Endodermal cell (in vitro differentiated cells): ENCODE measurements around the gene PDGFRB. TPM values are rescaled to one million over a fixed set of nuclear protein-coding genes. Genes with fewer than 3 reads are reported as not detected.

ENCODE experiments used
- DNase-seq: peaks from one replicate; pipeline ENCODE4 v3.0.0-alpha.2; 2017
- H3K27ac ChIP-seq: 2 replicates; pipeline ENCODE4 v1.5.1; 2013; ENCODE audit warnings: mild to moderate bottlenecking, low read depth, low read length, moderate library complexity
- H3K27me3 ChIP-seq: 2 replicates; pipeline ENCODE4 v1.6.1; 2013; ENCODE audit warnings: mild to moderate bottlenecking, low read length, moderate library complexity; ENCODE audit not compliant: insufficient read depth, control insufficient read depth, poor library complexity, severe bottlenecking
- H3K36me3 ChIP-seq: 2 replicates; pipeline ENCODE4 v1.7.0; 2013; ENCODE audit warnings: mild to moderate bottlenecking, low read length, moderate library complexity; ENCODE audit not compliant: control insufficient read depth, insufficient read depth
- H3K4me1 ChIP-seq: one replicate; pipeline ENCODE4 v1.7.0; 2013; ENCODE audit warnings: low read length; ENCODE audit not compliant: control insufficient read depth, insufficient read depth
- H3K4me3 ChIP-seq: 2 replicates; pipeline ENCODE4 v1.5.1; 2013; ENCODE audit warnings: mild to moderate bottlenecking, low read length, moderate library complexity
- H3K9ac ChIP-seq: 2 replicates; pipeline ENCODE4 v1.6.1; 2013; ENCODE audit warnings: mild to moderate bottlenecking, low read length, moderate library complexity; ENCODE audit not compliant: poor library complexity, severe bottlenecking; ENCODE audit errors: extremely low read depth
- H3K9me3 ChIP-seq: 2 replicates; pipeline ENCODE4 v1.6.1; 2013; ENCODE audit warnings: mild to moderate bottlenecking, low read length, moderate library complexity; ENCODE audit not compliant: control insufficient read depth
- H3K27ac Mint-ChIP-seq: 2 replicates; pipeline ENCODE4 v1.8.0; 2020; ENCODE audit warnings: mixed read lengths
- H3K27me3 Mint-ChIP-seq: 2 replicates; pipeline ENCODE4 v1.8.0; 2021; ENCODE audit warnings: mild to moderate bottlenecking, mixed read lengths; ENCODE audit not compliant: insufficient read depth
- H3K36me3 Mint-ChIP-seq: 2 replicates; pipeline ENCODE4 v1.8.0; 2020; ENCODE audit warnings: low read depth, mixed read lengths
- H3K4me1 Mint-ChIP-seq: 2 replicates; pipeline ENCODE4 v1.8.0; 2020; ENCODE audit warnings: mixed read lengths
- H3K4me3 Mint-ChIP-seq: 2 replicates; pipeline ENCODE4 v1.8.0; 2020; ENCODE audit warnings: mild to moderate bottlenecking, moderate library complexity, mixed read lengths
- H3K9me3 Mint-ChIP-seq: 2 replicates; pipeline ENCODE4 v1.8.0; 2020; ENCODE audit warnings: mild to moderate bottlenecking, mixed read lengths
- WGBS, 2 experiments: methylation state at CpG; one replicate each; pipeline versions ENCODE4 v1.1.5 to v1.1.7; 2013; ENCODE audit warnings: missing lambda C conversion rate in 2 of 2, mixed read lengths in 1 of 2; ENCODE audit not compliant: insufficient coverage in 1 of 2, insufficient read length in 1 of 2; 5-methylcytosine and 5-hydroxymethylcytosine counted together
- total RNA-seq, 2 donors: library from RNA; stranded (reverse); fragmentation: NEBNext Ultra II Directional in 1 of 2; extraction: Animal tissue kit (Norgen Biotek cat#: 25700) in 1 of 2; gene quantifications; 2 replicates in 1 of 2; 3 replicates in 1 of 2; pipeline ENCODE4 v1.2.1, GENCODE V29; 2021
- TF ChIP-seq, protein P1 (sequence below): fragments of 200-600 bp; sonication (generic); conservative IDR thresholded peaks from 2 replicates; pipeline ENCODE4 v1.5.0; 2021; ENCODE audit warnings: antibody characterized with exemption, mild to moderate bottlenecking

The PDGFRB gene
- total RNA-seq, 2 donors from 2014 or later, result 4.1 to 6.5 TPM

GRCh38 chr5:150196514-150196913 lies 40.9 kb upstream of the PDGFRB start:
- Mint-ChIP-seq H3K9me3 (no peaks in the 10 kb centered on the region), H3K4me3 (no peak overlapping the region), H3K4me1 (peaks cover 2% of the 10 kb centered on the region), H3K27ac (no peak overlapping the region), H3K36me3 (no peaks in the 10 kb centered on the region), H3K27me3 (peaks cover 66% of the 10 kb centered on the region)
- H3K27ac ChIP-seq, result no peak overlapping the region
- no peak overlapping the region for H3K4me3 ChIP-seq
- DNase-seq, result no peak
- WGBS, 2 experiments, result 95% methylated on average over 5 of the region's 5 CpGs; no CpG with 5 or more reads in 1 of the 2 experiments
- TF ChIP-seq, protein P1, sequence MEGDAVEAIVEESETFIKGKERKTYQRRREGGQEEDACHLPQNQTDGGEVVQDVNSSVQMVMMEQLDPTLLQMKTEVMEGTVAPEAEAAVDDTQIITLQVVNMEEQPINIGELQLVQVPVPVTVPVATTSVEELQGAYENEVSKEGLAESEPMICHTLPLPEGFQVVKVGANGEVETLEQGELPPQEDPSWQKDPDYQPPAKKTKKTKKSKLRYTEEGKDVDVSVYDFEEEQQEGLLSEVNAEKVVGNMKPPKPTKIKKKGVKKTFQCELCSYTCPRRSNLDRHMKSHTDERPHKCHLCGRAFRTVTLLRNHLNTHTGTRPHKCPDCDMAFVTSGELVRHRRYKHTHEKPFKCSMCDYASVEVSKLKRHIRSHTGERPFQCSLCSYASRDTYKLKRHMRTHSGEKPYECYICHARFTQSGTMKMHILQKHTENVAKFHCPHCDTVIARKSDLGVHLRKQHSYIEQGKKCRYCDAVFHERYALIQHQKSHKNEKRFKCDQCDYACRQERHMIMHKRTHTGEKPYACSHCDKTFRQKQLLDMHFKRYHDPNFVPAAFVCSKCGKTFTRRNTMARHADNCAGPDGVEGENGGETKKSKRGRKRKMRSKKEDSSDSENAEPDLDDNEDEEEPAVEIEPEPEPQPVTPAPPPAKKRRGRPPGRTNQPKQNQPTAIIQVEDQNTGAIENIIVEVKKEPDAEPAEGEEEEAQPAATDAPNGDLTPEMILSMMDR, result no peak
- H3K4me1 ChIP-seq, result no peaks in the 10 kb centered on the region
- no peak overlapping the region for H3K9ac ChIP-seq
- H3K9me3 ChIP-seq, result no peaks in the 10 kb centered on the region
- H3K27me3 ChIP-seq, result peaks cover 32% of the 10 kb centered on the region
- H3K36me3 ChIP-seq, result no peaks in the 10 kb centered on the region

- no peak for DNase-seq
- Histone ChIP-seq H3K4me1 (no peaks in the 10 kb centered on the region), H3K9me3 (no peaks in the 10 kb centered on the region), H3K27ac (no peak overlapping the region), H3K27me3 (peaks cover 38% of the 10 kb centered on the region), H3K36me3 (no peaks in the 10 kb centered on the region), H3K4me3 (no peak overlapping the region), H3K9ac (no peak overlapping the region)
- Mint-ChIP-seq H3K36me3 (no peaks in the 10 kb centered on the region), H3K9me3 (no peaks in the 10 kb centered on the region), H3K27ac (no peak overlapping the region), H3K4me1 (peaks cover 2% of the 10 kb centered on the region), H3K27me3 (peaks cover 72% of the 10 kb centered on the region), H3K4me3 (no peak overlapping the region)
- 83 to 93% methylated on average over 2 to 9 of the region's 9 CpGs for WGBS, 2 experiments
- TF ChIP-seq, protein P1, result no peak
Observed at GRCh38 chr5:150195736-150196485, 40.3 kb upstream of the PDGFRB start.

DNA sequence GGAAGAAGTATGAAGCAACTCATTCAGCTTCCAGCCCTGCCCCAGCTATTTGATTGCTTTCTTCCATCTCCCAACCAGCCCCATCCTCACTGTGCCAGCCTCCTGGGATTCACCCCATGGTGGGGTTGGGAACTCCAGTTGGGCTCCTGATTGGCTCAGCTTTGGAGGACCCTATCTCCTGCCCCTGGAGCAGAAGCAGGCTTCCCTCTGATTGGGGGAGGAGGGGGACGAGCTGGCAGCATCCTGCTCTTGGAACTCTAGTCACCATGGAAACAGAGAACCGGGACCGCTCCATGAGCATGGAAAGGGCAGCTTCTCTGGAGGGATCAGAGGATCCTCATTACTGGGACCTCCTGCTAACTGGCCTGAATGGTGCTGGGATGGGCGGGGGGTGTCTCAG lies 36.8 kb upstream of the PDGFRB start:
- Histone ChIP-seq H3K36me3 (no peaks in the 10 kb centered on the region), H3K27ac (no peak overlapping the region), H3K9me3 (no peaks in the 10 kb centered on the region), H3K27me3 (peaks cover 62% of the 10 kb centered on the region), H3K9ac (no peak overlapping the region), H3K4me1 (no peaks in the 10 kb centered on the region), H3K4me3 (no peak overlapping the region)
- WGBS, 2 experiments, result 79 to 92% methylated on average over 2 to 4 of the region's 4 CpGs
- H3K4me3 Mint-ChIP-seq, result no peak overlapping the region
- H3K27me3 Mint-ChIP-seq, result peaks cover 80% of the 10 kb centered on the region
- H3K36me3 Mint-ChIP-seq, result no peaks in the 10 kb centered on the region
- H3K9me3 Mint-ChIP-seq, result no peaks in the 10 kb centered on the region
- no peak overlapping the region for H3K27ac Mint-ChIP-seq
- TF ChIP-seq, protein P1, result no peak
- peaks cover 2% of the 10 kb centered on the region for H3K4me1 Mint-ChIP-seq
- no peak for DNase-seq
